CD14-positive monocyte (primary cell): Measurements from ENCODE around the gene B3GNT9. TPM values are rescaled to one million over a fixed set of nuclear protein-coding genes. Genes with fewer than 3 reads are reported as not detected.

Experiments used
- DNase-seq, 3 donors: peaks; one replicate each; pipeline ENCODE4 v3.0.0-alpha.2; 2011 to 2022
- H2AFZ ChIP-seq: 2 replicates; pipeline ENCODE4 v1.6.0; 2012; ENCODE audit warnings: mild to moderate bottlenecking, low read depth, low read length, inconsistent platforms; ENCODE audit not compliant: insufficient read depth, poor library complexity, severe bottlenecking
- H3K27ac ChIP-seq, 2 donors: 1 replicate in 1 of 2; 2 replicates in 1 of 2; pipeline ENCODE4 v1.5.1; 2012 to 2013; ENCODE audit warnings: low read length in 2 of 2, control low read depth in 1 of 2, inconsistent platforms in 1 of 2, low read depth in 1 of 2, mild to moderate bottlenecking in 1 of 2
- H3K27me3 ChIP-seq, 2 donors: one replicate each; pipeline versions ENCODE4 v1.6.0 to v1.6.1; 2011 to 2013; ENCODE audit warnings: low read length in 2 of 2; ENCODE audit not compliant: control insufficient read depth in 2 of 2, insufficient read depth in 2 of 2
- H3K36me3 ChIP-seq, 2 donors: replicated peaks in 1 of 2; 1 replicate in 1 of 2; 2 replicates in 1 of 2; pipeline versions ENCODE4 v1.5.1 to v1.6.1; 2012 to 2013; ENCODE audit warnings: low read length in 2 of 2, control low read depth in 1 of 2, inconsistent platforms in 1 of 2, mild to moderate bottlenecking in 1 of 2; ENCODE audit not compliant: insufficient read depth in 2 of 2, control insufficient read depth in 1 of 2
- H3K4me1 ChIP-seq, 2 donors: 1 replicate in 1 of 2; 2 replicates in 1 of 2; pipeline versions ENCODE4 v1.5.1 to v1.6.1; 2012 to 2013; ENCODE audit warnings: low read length in 2 of 2, control low read depth in 1 of 2, inconsistent platforms in 1 of 2, mild to moderate bottlenecking in 1 of 2, moderate library complexity in 1 of 2; ENCODE audit not compliant: insufficient read depth in 2 of 2, control insufficient read depth in 1 of 2
- H3K4me2 ChIP-seq: replicated peaks from 2 replicates; pipeline ENCODE3; 2012; ENCODE audit warnings: low read length, moderate library complexity, mild to moderate bottlenecking; ENCODE audit not compliant: poor library complexity, severe bottlenecking; ENCODE audit errors: extremely low read depth
- H3K4me3 ChIP-seq, 3 experiments: fragments of 200-600 bp in 1 of 3; sonication (generic) in 1 of 3; replicated peaks in 1 of 3; 1 replicate in 2 of 3; 2 replicates in 1 of 3; pipeline ENCODE4 v1.5.1; 2011 to 2013; ENCODE audit warnings: low read length in 3 of 3, mild to moderate bottlenecking in 3 of 3, control low read depth in 2 of 3, low read depth in 2 of 3, inconsistent platforms in 1 of 3, moderate library complexity in 1 of 3
- H3K79me2 ChIP-seq: 2 replicates; pipeline ENCODE4 v1.6.0; 2012; ENCODE audit warnings: mild to moderate bottlenecking, control low read depth, inconsistent platforms, low read length, moderate library complexity; ENCODE audit not compliant: insufficient read depth
- H3K9ac ChIP-seq: 2 replicates; pipeline ENCODE4 v1.6.0; 2017; ENCODE audit warnings: low read length, mild to moderate bottlenecking; ENCODE audit not compliant: insufficient read depth, poor library complexity, severe bottlenecking
- H3K9me3 ChIP-seq, 2 donors: replicated peaks in 1 of 2; 1 replicate in 1 of 2; 2 replicates in 1 of 2; pipeline versions ENCODE4 v1.5.1 to v1.6.1; 2012 to 2013; ENCODE audit warnings: low read length in 2 of 2, control low read depth in 1 of 2; ENCODE audit not compliant: control insufficient read depth in 1 of 2, insufficient read depth in 1 of 2
- H4K20me1 ChIP-seq: 2 replicates; pipeline ENCODE4 v1.6.0; 2012; ENCODE audit warnings: mild to moderate bottlenecking, low read length, control low read depth, moderate library complexity; ENCODE audit not compliant: insufficient read depth
- H3K27ac Mint-ChIP-seq, 7 donors: one replicate each; pipeline ENCODE4 v1.8.0; 2020; ENCODE audit warnings: mild to moderate bottlenecking in 7 of 7, mixed read lengths in 7 of 7, moderate library complexity in 6 of 7, inconsistent platforms in 2 of 7
- H3K27me3 Mint-ChIP-seq, 3 donors: one replicate each; pipeline ENCODE4 v1.8.0; 2021 to 2022; ENCODE audit warnings: low read depth in 3 of 3, mild to moderate bottlenecking in 3 of 3, mixed read lengths in 3 of 3, moderate library complexity in 3 of 3, inconsistent platforms in 1 of 3
- H3K36me3 Mint-ChIP-seq, 2 donors: one replicate each; pipeline ENCODE4 v1.8.0; 2020; ENCODE audit warnings: mixed read lengths in 2 of 2, inconsistent platforms in 1 of 2, mild to moderate bottlenecking in 1 of 2
- H3K4me1 Mint-ChIP-seq: one replicate; pipeline ENCODE4 v1.8.0; 2020; ENCODE audit warnings: mild to moderate bottlenecking, mixed read lengths
- H3K4me3 Mint-ChIP-seq, 2 donors: one replicate each; pipeline ENCODE4 v1.8.0; 2020; ENCODE audit warnings: mild to moderate bottlenecking in 2 of 2, mixed read lengths in 2 of 2, moderate library complexity in 1 of 2
- H3K9me3 Mint-ChIP-seq, 7 donors: one replicate each; pipeline ENCODE4 v1.8.0; 2020 to 2022; ENCODE audit warnings: mixed read lengths in 7 of 7, mild to moderate bottlenecking in 6 of 7, moderate library complexity in 6 of 7, inconsistent platforms in 2 of 7
- CTCF ChIP-seq: fragments of 200-600 bp; IDR thresholded peaks from one replicate; pipeline ENCODE4 v1.8.0; 2022; ENCODE audit warnings: antibody characterized with exemption, mild to moderate bottlenecking
- WGBS: methylation state at CpG from one replicate; pipeline ENCODE4 v1.1.5; 2013; ENCODE audit warnings: missing lambda C conversion rate; ENCODE audit not compliant: insufficient coverage; 5-methylcytosine and 5-hydroxymethylcytosine counted together
- intact Hi-C, 2 donors: fragments of 100-400 bp; cut with micrococcal nuclease; formaldehyde crosslinking; loops; one replicate each; pipeline versions ENCODE4 v1.15.0 to v1.15.1; 2023
- polyA plus RNA-seq, 3 donors: library from polyadenylated mRNA; depleted of rRNA in 1 of 3; unstranded in 2 of 3; stranded (reverse) in 1 of 3; fragments of 300-500 nt in 2 of 3; fragments of >200 nt in 1 of 3; fragmentation: Illumina TruSeq in 2 of 3; gene quantifications; 1 replicate in 2 of 3; 2 replicates in 1 of 3; pipeline ENCODE4 v1.2.3, GENCODE V29; 2012 to 2021

B3GNT9 gene
- polyA plus RNA-seq, 3 donors: 0.10 to 0.67 (median 0.20) TPM

GRCh38 chr16:67186550-67186950 is 35.8 kb upstream of the B3GNT9 start:
- Histone ChIP-seq H3K36me3 (no peaks in the 10 kb centered on the region), H3K9ac (no peak overlapping the region), H3K4me2 (no peak overlapping the region), H3K27ac (no peak overlapping the region), H3K4me1 (peaks cover 36 to 41% of the 10 kb centered on the region in 2 donors), H3K9me3 (no peaks in the 10 kb centered on the region), H3K27me3 (peaks cover 0 to 8% of the 10 kb centered on the region in 2 donors), H3K4me3 (no peak overlapping the region), H4K20me1 (no peaks in the 10 kb centered on the region), H3K79me2 (peaks cover 8% of the 10 kb centered on the region), H2AFZ (no peak overlapping the region)
- H3K9me3 Mint-ChIP-seq: peaks cover 0 to 5% (median 2%) of the 10 kb centered on the region in 7 donors
- peaks cover 2% of the 10 kb centered on the region in 2 donors for H3K36me3 Mint-ChIP-seq
- peaks cover 7 to 29% (median 18%) of the 10 kb centered on the region in 3 donors for H3K27me3 Mint-ChIP-seq
- intact Hi-C loops: no loop called here
- H3K4me3 Mint-ChIP-seq: peak overlapping the region in 1 of 2 donors; percentile 64
- no peak for TF ChIP-seq CTCF
- H3K4me1 Mint-ChIP-seq: peaks cover 17% of the 10 kb centered on the region
- WGBS: 94% methylated on average over 2 of the region's 5 CpGs
- H3K27ac Mint-ChIP-seq: peak overlapping the region in 1 of 7 donors; percentile 41
- no peak for DNase-seq

GRCh38 chr16:67185651-67186134 is 34.9 kb upstream of the B3GNT9 start:
- Mint-ChIP-seq H3K4me3 (peak overlapping the region in 1 of 2 donors; percentile 88), H3K27ac (peak overlapping the region in 2 of 7 donors; percentile 1 to 27), H3K4me1 (peaks cover 15% of the 10 kb centered on the region), H3K36me3 (peaks cover 2% of the 10 kb centered on the region in 2 donors), H3K9me3 (peaks cover 0 to 4% (median 2%) of the 10 kb centered on the region in 7 donors), H3K27me3 (peaks cover 7 to 29% (median 18%) of the 10 kb centered on the region in 3 donors)
- intact Hi-C loops: no loop called here
- WGBS: 0% methylated on average over 3 of the region's 12 CpGs
- DNase-seq: no peak
- no peaks in the 10 kb centered on the region for H3K9me3 ChIP-seq
- H3K36me3 ChIP-seq: no peaks in the 10 kb centered on the region
- H3K9ac ChIP-seq: no peak overlapping the region
- H4K20me1 ChIP-seq: no peaks in the 10 kb centered on the region
- peaks cover 0 to 8% of the 10 kb centered on the region in 2 donors for H3K27me3 ChIP-seq
- H3K27ac ChIP-seq: no peak overlapping the region
- peak overlapping the region; percentile 74 for H2AFZ ChIP-seq
- H3K4me1 ChIP-seq: peaks cover 38 to 43% of the 10 kb centered on the region in 2 donors
- H3K79me2 ChIP-seq: peaks cover 8% of the 10 kb centered on the region
- peak overlapping the region; percentile 92 for H3K4me2 ChIP-seq
- peak overlapping the region; percentile 13 to 95 (median 13) for H3K4me3 ChIP-seq
- TF ChIP-seq CTCF: peak; percentile 39
